ENCODE data around the gene LRRC57.

The LRRC57 gene

GRCh38 chr15:42491539-42492225 is 56.9 kb downstream of the LRRC57 start:
- no peak for TF ChIP-seq CTCF (conservative IDR thresholded peaks at IDR 0.05; ENCODE audit: low read depth, low read length)
- peak overlapping the region; percentile 95 for H3K4me2 ChIP-seq
- H3K9ac ChIP-seq: peak overlapping the region; percentile 81
- peaks cover 25% of the 10 kb centered on the region; the same call in 1 of the 2 replicates for H3K79me2 ChIP-seq (ENCODE audit: insufficient read depth, low read depth)
- H3K27ac ChIP-seq: peak overlapping the region; percentile 83
- no peaks in the 10 kb centered on the region for H4K20me1 ChIP-seq (ENCODE audit: insufficient read depth)
- no peaks in the 10 kb centered on the region for H3K36me3 ChIP-seq (ENCODE audit: insufficient read depth)
- H2AFZ ChIP-seq (ENCODE audit: low read depth): peak overlapping the region; percentile 93
- H3K4me3 ChIP-seq (IDR thresholded peaks at IDR 0.05; ENCODE audit: insufficient read depth, low read depth, low read length): peak overlapping the region; percentile 30
- peaks cover 30% of the 10 kb centered on the region for H3K4me1 ChIP-seq (ENCODE audit: low read depth, poor library complexity, severe bottlenecking)
- no peaks in the 10 kb centered on the region for H3K27me3 ChIP-seq (ENCODE audit: insufficient read depth, low read depth)

DNA sequence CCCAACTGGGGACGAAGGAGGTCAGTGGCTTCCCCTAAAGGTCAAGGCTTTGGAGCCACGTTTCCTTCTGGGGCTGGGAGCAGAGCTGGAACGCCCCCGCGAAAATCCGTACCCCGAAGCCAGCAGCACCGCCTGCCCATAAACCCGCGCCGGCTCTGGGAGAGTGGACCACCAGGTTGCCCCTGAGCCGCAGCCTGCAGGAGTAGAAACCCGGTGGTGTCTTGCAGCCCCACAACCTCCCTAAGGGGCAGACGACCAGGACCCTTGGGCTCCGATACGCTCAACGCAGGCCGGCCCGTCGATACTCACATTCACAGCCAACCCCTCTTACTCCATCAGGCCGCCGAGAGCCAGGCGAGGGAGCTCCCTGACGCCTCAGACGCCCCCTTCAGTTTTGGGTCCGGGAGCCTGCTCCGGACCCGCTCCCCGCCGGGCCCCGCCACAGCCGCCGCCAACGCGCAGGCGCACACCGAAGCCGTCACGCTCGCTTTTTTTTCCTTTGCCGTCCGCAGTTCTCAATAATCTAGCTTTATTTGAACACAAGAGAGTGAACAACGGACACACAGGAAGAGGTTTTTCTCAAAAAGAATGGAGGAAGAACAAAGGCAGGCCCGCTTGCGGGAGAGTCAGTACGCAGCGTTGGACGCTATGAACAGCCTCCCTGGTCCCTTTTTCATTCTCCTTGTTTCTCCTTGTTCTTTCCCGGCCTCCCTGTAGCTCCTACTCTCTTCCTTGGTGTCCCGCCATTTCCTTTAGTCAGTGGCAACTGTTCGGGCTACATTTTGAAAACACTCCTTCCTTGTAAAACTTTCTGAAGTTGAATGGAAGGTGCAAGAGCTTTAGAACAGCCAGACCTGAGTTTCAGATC is 57.7 kb downstream of the LRRC57 start, which contains the start of gene ZNF106:
Gene ZNF106 (minus strand): TSS at position 471 of the 868 bp plus-strand sequence. CDS start 18,852 bp downstream, outside the sequence.
- no peak for TF ChIP-seq CTCF (conservative IDR thresholded peaks at IDR 0.05; ENCODE audit: low read depth, low read length)
- H3K9ac ChIP-seq: peak within 1 kb of the TSS; percentile 81
- no peaks in the 10 kb centered on the region for H4K20me1 ChIP-seq (ENCODE audit: insufficient read depth)
- peak within 1 kb of the TSS; percentile 95 for H3K4me2 ChIP-seq
- peak within 1 kb of the TSS; percentile 93 for H2AFZ ChIP-seq (ENCODE audit: low read depth)
- no peaks in the 10 kb centered on the region for H3K27me3 ChIP-seq (ENCODE audit: insufficient read depth, low read depth)
- H3K4me1 ChIP-seq (ENCODE audit: low read depth, poor library complexity, severe bottlenecking): peaks cover 22% of the 10 kb centered on the region
- H3K36me3 ChIP-seq (ENCODE audit: insufficient read depth): no peaks in the 10 kb centered on the region
- peak within 1 kb of the TSS; percentile 30 for H3K4me3 ChIP-seq (IDR thresholded peaks at IDR 0.05; ENCODE audit: insufficient read depth, low read depth, low read length)
- peak within 1 kb of the TSS; percentile 83 for H3K27ac ChIP-seq
- peaks cover 18% of the 10 kb centered on the region; the same call in 1 of the 2 replicates for H3K79me2 ChIP-seq (ENCODE audit: insufficient read depth, low read depth)

- no peaks in the 10 kb centered on the region for H3K36me3 ChIP-seq (ENCODE audit: insufficient read depth)
- peaks cover 21% of the 10 kb centered on the region for H3K4me1 ChIP-seq (ENCODE audit: low read depth, poor library complexity, severe bottlenecking)
- peak overlapping the region; percentile 93 for H2AFZ ChIP-seq (ENCODE audit: low read depth)
- no peaks in the 10 kb centered on the region for H4K20me1 ChIP-seq (ENCODE audit: insufficient read depth)
- H3K4me3 ChIP-seq (IDR thresholded peaks at IDR 0.05; ENCODE audit: insufficient read depth, low read depth, low read length): no peak overlapping the region
- no peak for TF ChIP-seq CTCF (conservative IDR thresholded peaks at IDR 0.05; ENCODE audit: low read depth, low read length)
- peak overlapping the region; percentile 81; the same call in 1 of the 2 replicates for H3K9ac ChIP-seq
- H3K4me2 ChIP-seq: peak overlapping the region; percentile 95
- H3K27me3 ChIP-seq (ENCODE audit: insufficient read depth, low read depth): no peaks in the 10 kb centered on the region
- H3K79me2 ChIP-seq (ENCODE audit: insufficient read depth, low read depth): peaks cover 14% of the 10 kb centered on the region; the same call in 1 of the 2 replicates
- peak overlapping the region; percentile 83; the same call in 1 of the 2 replicates for H3K27ac ChIP-seq
These were observed 58.3 kb downstream of the LRRC57 start for GRCh38 chr15:42490291-42490670.

Data from KMS-11 (cell line).